DOHH2 (cell line): Measurements from ENCODE around the gene LPCAT2.

Source experiments
- EZH2phosphoT487 ChIP-seq: fragments of 200-600 bp; sonication (generic); IDR thresholded peaks from 2 replicates; pipeline ENCODE4 v1.6.1; 2017; ENCODE audit warnings: borderline replicate concordance, mild to moderate bottlenecking, antibody characterized with exemption, low read length, moderate library complexity, mixed read lengths
- TF ChIP-seq, protein P1 (sequence below): fragments of 200-600 bp; sonication (generic); IDR thresholded peaks from one replicate; pipeline ENCODE4 v1.5.1; 2014; ENCODE audit warnings: antibody characterized with exemption, mild to moderate bottlenecking, low read depth, low read length; ENCODE audit not compliant: poor library complexity, severe bottlenecking

DNA sequence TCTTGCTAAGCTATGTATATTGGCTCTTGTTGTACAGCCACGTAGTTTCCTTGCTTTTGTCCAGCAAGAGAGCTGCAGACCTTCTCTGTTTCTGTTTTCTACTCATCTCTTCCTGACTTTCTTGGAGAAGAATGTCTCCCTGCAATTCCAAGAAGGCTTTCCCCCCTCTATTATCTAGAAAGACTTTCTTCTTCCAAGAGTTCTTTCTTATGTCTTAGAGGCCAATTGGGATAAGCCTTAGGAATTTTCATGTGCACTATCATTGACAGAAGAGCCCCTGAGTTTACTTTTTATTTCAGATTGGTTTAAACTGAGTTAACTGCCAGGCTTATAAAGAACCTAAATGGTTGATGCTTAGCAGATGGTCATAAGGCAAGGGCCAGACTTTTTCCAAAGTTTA is 66.6 kb downstream of the LPCAT2 start:
- TF ChIP-seq EZH2phosphoT487: no peak
- TF ChIP-seq, protein P1, sequence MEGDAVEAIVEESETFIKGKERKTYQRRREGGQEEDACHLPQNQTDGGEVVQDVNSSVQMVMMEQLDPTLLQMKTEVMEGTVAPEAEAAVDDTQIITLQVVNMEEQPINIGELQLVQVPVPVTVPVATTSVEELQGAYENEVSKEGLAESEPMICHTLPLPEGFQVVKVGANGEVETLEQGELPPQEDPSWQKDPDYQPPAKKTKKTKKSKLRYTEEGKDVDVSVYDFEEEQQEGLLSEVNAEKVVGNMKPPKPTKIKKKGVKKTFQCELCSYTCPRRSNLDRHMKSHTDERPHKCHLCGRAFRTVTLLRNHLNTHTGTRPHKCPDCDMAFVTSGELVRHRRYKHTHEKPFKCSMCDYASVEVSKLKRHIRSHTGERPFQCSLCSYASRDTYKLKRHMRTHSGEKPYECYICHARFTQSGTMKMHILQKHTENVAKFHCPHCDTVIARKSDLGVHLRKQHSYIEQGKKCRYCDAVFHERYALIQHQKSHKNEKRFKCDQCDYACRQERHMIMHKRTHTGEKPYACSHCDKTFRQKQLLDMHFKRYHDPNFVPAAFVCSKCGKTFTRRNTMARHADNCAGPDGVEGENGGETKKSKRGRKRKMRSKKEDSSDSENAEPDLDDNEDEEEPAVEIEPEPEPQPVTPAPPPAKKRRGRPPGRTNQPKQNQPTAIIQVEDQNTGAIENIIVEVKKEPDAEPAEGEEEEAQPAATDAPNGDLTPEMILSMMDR: no peak
